Loucy (cell line): ENCODE measurements around the gene PSMC3.

Experiments
- H2AFZ ChIP-seq: fragments of 200-600 bp; sonication (generic); 2 replicates; pipeline ENCODE4 v1.6.0; 2016; ENCODE audit warnings: antibody characterized with exemption, mild to moderate bottlenecking, low read length, moderate library complexity
- H3F3A ChIP-seq: fragments of 200-600 bp; 2 replicates; pipeline ENCODE4 v1.6.0; 2016; ENCODE audit warnings: antibody characterized with exemption, low read depth, mild to moderate bottlenecking
- H3K27me3 ChIP-seq: fragments of 200-600 bp; sonication (generic); 2 replicates; pipeline ENCODE4 v1.6.1; 2014; ENCODE audit warnings: low read length, mild to moderate bottlenecking; ENCODE audit not compliant: insufficient read depth, poor library complexity, severe bottlenecking
- H3K36me3 ChIP-seq: fragments of 200-600 bp; sonication (generic); 2 replicates; pipeline ENCODE4 v1.6.1; 2016; ENCODE audit warnings: low read length; ENCODE audit not compliant: insufficient read depth
- H3K4me1 ChIP-seq: fragments of 200-600 bp; sonication (generic); 2 replicates; pipeline ENCODE4 v1.5.1; 2014; ENCODE audit warnings: low read length, mild to moderate bottlenecking; ENCODE audit not compliant: insufficient read depth, poor library complexity, severe bottlenecking
- H3K4me2 ChIP-seq: fragments of 200-600 bp; sonication (generic); 2 replicates; pipeline ENCODE4 v1.6.0; 2014; ENCODE audit warnings: antibody characterized with exemption, low read length, low read depth, mild to moderate bottlenecking; ENCODE audit not compliant: poor library complexity, severe bottlenecking
- H3K4me3 ChIP-seq: fragments of 200-600 bp; sonication (generic); 2 replicates; pipeline ENCODE4 v1.5.1; 2014; ENCODE audit warnings: low read length, mild to moderate bottlenecking, mixed read lengths; ENCODE audit not compliant: poor library complexity, severe bottlenecking
- H3K79me2 ChIP-seq: fragments of 200-600 bp; sonication (generic); 2 replicates; pipeline ENCODE4 v1.6.1; 2014; ENCODE audit warnings: low read length; ENCODE audit not compliant: insufficient read depth
- H3K9ac ChIP-seq: fragments of 200-600 bp; sonication (generic); 2 replicates; pipeline ENCODE4 v1.6.0; 2014; ENCODE audit warnings: mild to moderate bottlenecking, low read depth, low read length, moderate library complexity; ENCODE audit not compliant: poor library complexity, severe bottlenecking
- H3K9me2 ChIP-seq: fragments of 200-600 bp; sonication (generic); replicated peaks from 2 replicates; pipeline ENCODE4 v1.6.1; 2016; ENCODE audit warnings: low read depth, low read length, mixed read lengths
- H3K9me3 ChIP-seq: fragments of 200-600 bp; sonication (generic); 2 replicates; pipeline ENCODE4 v1.6.1; 2014; ENCODE audit warnings: mild to moderate bottlenecking, antibody characterized with exemption, low read length, low read depth; ENCODE audit not compliant: insufficient read depth
- H4K20me1 ChIP-seq: fragments of 200-600 bp; sonication (generic); 2 replicates; pipeline ENCODE4 v1.6.0; 2014; ENCODE audit warnings: antibody characterized with exemption, low read length, mild to moderate bottlenecking; ENCODE audit not compliant: insufficient read depth, poor library complexity, severe bottlenecking
- EZH2phosphoT487 ChIP-seq: fragments of 200-600 bp; IDR thresholded peaks from 2 replicates; pipeline ENCODE4 v1.6.1; 2018; ENCODE audit warnings: antibody characterized with exemption, mild to moderate bottlenecking, moderate library complexity, borderline replicate concordance
- TF ChIP-seq, protein P1 (sequence below): fragments of 200-600 bp; sonication (generic); conservative IDR thresholded peaks from 2 replicates; pipeline ENCODE4 v1.5.1; 2014; ENCODE audit warnings: mild to moderate bottlenecking, antibody characterized with exemption, low read length

Gene PSMC3

DNA sequence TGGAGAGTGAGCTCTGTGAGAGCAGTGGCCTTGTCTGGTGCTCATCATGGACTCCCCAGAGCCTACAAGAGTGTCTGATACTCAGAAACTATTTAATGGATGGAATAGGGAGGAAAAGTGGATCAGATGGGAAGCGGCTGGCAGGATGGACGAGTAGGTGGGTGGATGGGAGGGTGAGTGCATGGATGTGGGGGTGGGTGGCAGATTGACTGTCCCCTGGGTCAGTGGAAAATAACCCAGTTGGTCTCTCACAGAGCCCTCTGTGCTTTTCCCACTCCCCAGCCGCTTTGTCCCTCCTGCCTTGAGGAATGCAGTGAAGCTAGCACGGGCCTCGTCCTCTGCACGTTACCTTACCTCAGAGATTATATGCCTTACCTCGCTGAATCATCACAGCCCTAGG, 53.8 kb downstream of the PSMC3 start:
- no peaks in the 10 kb centered on the region for H3K9me2 ChIP-seq
- H3K4me1 ChIP-seq = peaks cover 9% of the 10 kb centered on the region
- no peaks in the 10 kb centered on the region for H3K79me2 ChIP-seq
- H3K36me3 ChIP-seq = no peaks in the 10 kb centered on the region
- H3K4me3 ChIP-seq = no peak overlapping the region
- no peaks in the 10 kb centered on the region for H3F3A ChIP-seq
- no peak overlapping the region for H3K4me2 ChIP-seq
- TF ChIP-seq, protein P1, sequence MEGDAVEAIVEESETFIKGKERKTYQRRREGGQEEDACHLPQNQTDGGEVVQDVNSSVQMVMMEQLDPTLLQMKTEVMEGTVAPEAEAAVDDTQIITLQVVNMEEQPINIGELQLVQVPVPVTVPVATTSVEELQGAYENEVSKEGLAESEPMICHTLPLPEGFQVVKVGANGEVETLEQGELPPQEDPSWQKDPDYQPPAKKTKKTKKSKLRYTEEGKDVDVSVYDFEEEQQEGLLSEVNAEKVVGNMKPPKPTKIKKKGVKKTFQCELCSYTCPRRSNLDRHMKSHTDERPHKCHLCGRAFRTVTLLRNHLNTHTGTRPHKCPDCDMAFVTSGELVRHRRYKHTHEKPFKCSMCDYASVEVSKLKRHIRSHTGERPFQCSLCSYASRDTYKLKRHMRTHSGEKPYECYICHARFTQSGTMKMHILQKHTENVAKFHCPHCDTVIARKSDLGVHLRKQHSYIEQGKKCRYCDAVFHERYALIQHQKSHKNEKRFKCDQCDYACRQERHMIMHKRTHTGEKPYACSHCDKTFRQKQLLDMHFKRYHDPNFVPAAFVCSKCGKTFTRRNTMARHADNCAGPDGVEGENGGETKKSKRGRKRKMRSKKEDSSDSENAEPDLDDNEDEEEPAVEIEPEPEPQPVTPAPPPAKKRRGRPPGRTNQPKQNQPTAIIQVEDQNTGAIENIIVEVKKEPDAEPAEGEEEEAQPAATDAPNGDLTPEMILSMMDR = no peak
- no peak for TF ChIP-seq EZH2phosphoT487
- no peaks in the 10 kb centered on the region for H3K27me3 ChIP-seq
- H4K20me1 ChIP-seq = no peaks in the 10 kb centered on the region
- H2AFZ ChIP-seq = no peak overlapping the region; the same call in 1 of the 2 replicates
- H3K9ac ChIP-seq = no peak overlapping the region
- H3K9me3 ChIP-seq = no peaks in the 10 kb centered on the region

DNA sequence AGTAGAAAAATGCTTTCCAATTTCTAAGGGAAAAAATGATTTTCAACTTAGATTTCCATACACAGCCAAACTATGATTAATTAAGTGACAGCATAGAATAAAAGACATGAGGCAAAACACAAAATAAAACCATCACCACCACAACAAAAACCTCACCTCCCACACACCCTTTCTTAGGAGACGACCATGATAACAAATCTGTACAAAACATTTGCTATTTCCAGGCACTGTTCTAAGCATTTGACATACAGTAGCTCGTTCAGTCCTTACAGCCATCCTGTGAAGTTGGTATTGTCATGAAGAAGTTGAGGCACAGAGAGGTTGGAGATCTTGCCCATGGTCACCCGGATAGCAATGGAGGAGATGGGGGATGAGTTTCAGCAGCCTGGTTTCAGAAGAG, 56.6 kb downstream of the PSMC3 start:
- Histone ChIP-seq H3K36me3 (no peaks in the 10 kb centered on the region), H3K27me3 (no peaks in the 10 kb centered on the region), H3K9me3 (no peaks in the 10 kb centered on the region), H3K4me2 (no peak overlapping the region), H4K20me1 (no peaks in the 10 kb centered on the region), H3F3A (no peaks in the 10 kb centered on the region), H3K79me2 (no peaks in the 10 kb centered on the region), H2AFZ (no peak overlapping the region), H3K9me2 (no peaks in the 10 kb centered on the region), H3K9ac (no peak overlapping the region), H3K4me3 (no peak overlapping the region), H3K4me1 (peaks cover 9% of the 10 kb centered on the region)
- TF ChIP-seq, protein P1 = no peak
- TF ChIP-seq EZH2phosphoT487 = no peak
